ENCODE measurements around the gene TMEM235.

TMEM235 gene

DNA sequence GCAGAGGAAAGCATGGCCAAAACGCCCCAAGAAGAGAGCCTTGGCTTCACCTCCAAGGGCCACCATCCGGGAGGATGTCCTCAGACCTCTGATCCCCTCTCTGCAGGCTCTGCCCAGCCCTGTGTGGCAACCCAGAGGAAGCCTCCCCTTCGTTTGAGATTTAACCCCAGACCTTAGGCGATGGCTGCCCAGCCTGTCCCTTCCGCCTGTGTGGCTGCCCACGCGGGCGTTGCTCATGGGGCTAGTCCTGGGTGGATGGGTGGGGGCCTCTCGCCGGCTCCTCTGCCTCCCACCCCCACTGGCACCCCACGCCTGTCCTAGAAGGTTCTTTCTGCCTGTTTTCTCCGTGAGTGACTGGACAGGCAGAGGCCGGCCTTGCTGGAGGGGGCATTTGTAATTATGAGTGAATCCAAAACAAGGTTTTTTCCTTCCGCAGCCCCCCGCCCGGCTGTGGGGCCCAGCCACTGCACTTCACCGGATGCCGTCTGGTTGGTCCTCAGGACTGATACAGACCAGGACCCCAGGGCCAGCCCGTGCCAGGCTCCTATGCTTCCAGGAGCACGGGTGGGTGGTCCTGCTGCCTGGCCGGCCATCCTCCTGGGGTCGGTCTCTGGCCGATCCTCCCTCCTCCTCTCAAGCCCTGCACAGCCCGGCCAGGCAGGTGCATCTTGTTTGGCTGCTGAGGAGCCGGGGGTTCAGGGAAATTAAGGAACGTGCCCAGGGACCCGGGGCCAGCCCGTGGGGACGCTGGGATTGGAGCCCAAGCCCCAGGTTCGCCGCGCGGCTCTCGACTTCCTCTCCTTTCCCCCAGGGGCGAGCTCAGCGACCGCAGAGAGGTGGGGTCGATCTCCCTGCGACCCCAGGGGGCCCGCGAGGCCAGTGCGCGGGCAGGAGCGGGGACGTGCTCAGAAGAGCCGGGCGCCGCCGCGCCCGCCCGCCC is at the start of gene TMEM235:
TMEM235 (plus strand) TSS at position 636 of the 940 bp plus-strand sequence. CDS start 393 bp downstream, outside the sequence.
- DNase-seq (ENCODE audit: low spot score), result no peak
- TF ChIP-seq, protein P1, sequence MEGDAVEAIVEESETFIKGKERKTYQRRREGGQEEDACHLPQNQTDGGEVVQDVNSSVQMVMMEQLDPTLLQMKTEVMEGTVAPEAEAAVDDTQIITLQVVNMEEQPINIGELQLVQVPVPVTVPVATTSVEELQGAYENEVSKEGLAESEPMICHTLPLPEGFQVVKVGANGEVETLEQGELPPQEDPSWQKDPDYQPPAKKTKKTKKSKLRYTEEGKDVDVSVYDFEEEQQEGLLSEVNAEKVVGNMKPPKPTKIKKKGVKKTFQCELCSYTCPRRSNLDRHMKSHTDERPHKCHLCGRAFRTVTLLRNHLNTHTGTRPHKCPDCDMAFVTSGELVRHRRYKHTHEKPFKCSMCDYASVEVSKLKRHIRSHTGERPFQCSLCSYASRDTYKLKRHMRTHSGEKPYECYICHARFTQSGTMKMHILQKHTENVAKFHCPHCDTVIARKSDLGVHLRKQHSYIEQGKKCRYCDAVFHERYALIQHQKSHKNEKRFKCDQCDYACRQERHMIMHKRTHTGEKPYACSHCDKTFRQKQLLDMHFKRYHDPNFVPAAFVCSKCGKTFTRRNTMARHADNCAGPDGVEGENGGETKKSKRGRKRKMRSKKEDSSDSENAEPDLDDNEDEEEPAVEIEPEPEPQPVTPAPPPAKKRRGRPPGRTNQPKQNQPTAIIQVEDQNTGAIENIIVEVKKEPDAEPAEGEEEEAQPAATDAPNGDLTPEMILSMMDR (IDR thresholded peaks at IDR 0.05; ENCODE audit: extremely low read depth, missing control alignments), result no peak

DNA sequence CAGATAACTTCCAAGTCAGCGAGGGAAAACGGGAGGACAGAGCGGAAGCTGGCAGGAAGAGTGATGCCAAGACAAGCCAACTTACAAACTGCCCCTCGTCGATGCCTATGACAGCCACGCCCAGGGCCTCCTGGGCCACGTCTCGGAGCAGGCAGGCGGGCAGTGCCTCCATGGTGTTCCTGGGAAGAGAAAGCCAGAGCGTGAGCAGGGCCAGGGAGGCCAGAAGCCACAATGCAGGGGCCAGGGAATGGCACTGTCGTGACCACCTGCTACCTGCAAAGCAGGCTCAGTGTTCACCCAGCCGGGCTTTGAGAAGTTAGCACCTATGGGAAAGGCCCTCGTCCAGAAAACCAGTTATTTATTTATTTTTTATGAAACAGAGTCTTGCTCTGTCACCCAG is 48.9 kb upstream of the TMEM235 start:
- TF ChIP-seq, protein P1 (IDR thresholded peaks at IDR 0.05; ENCODE audit: extremely low read depth, missing control alignments), result no peak
- DNase-seq (ENCODE audit: low spot score), result no peak

DNA sequence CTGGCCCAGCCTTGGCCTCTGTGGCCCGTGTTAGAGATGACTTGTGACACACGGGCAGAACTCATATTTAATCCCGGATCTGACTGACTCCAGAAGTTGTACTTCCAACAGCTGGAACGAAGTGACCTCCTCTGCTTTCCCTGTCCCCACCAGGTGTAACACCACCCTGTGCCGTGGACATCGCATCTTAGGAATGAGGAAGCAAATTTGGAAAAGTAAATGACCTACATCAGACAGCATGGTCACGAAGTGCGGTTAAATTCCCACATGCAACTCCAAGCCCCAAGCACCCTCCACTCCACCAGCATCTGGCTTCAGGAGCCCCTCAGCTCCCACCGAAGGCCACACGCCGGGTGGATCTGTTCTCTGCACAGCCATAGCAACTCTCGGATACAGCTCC is 47.5 kb upstream of the TMEM235 start:
- no peak for DNase-seq (ENCODE audit: low spot score)
- TF ChIP-seq, protein P1 (IDR thresholded peaks at IDR 0.05; ENCODE audit: extremely low read depth, missing control alignments), result no peak

DNA sequence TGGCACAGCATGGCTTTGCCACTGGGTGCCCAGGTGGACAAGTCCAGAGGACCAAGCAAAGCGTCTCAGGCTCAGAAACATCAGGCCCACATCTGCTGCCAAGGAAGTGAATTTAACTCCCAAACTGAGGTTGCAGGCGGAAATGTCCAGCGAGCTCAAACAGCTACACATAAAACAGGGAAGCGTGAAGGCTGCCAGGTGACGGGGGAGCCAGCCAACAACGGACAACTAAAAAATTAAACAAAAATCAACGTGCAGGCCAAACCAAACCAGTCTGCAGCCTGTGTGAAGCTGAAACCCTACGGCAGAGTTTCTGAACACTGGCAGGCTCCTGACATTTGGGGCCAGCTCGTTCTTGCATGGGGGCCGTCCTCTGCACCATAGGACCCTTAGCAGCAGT is 47.1 kb upstream of the TMEM235 start:
- TF ChIP-seq, protein P1 (IDR thresholded peaks at IDR 0.05; ENCODE audit: extremely low read depth, missing control alignments), result no peak
- no peak for DNase-seq (ENCODE audit: low spot score)

DNA sequence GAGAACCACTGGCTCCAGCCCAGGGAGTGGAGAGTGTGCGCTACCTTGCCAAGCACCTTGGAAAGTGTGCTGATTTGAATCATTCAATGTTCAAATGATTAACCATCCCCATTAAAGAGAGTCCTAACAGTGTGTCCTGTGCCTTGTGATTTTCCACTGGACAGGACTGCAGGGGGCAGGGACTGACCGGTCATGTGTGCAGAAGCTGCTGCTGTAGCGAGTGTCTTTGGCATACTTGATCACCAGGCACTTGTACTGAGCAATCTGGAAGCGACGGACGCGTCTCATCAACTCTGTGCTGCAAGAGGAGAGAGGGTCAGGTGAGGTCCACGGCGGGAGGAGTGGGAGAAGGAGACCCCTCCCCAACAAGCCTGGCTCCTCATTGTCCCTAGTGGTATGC is 46.6 kb upstream of the TMEM235 start:
- DNase-seq (ENCODE audit: low spot score), result no peak
- TF ChIP-seq, protein P1 (IDR thresholded peaks at IDR 0.05; ENCODE audit: extremely low read depth, missing control alignments), result no peak

DNA sequence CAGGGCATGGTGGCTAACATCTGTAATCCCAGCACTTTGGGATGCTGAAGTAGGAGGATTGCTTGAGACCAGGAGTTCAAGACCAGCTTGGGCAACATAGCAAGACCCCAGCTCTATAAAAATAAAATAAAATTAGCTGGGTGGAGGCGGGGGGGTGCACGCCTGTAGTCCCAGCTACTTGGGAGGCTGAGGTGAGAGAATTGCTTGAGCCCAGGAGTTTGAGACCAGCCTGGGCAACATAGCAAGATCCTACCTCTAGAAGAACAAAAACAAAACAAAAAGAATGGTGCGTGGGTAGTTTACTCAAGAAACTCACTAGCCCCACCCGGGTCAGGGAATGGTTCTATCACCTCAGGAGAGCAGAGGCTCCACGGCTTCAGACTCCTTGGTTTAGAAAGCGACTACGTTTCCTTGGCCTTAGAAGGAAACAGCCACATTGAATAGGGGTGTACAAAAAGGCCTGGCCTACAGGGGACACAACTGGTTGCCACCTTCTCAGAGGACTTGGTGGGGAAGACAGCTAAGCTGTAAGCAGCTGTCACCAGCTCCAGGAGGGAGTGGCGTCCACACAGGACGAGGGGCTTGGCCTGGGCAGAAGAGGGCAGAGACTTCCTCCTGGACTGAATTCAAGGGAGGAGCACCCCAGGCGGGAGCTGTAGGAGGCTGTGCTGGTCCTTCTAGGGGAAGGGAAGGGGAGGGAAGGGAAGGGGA is 45.3 kb upstream of the TMEM235 start:
- TF ChIP-seq, protein P1 (IDR thresholded peaks at IDR 0.05; ENCODE audit: extremely low read depth, missing control alignments), result no peak
- no peak for DNase-seq (ENCODE audit: low spot score)
